Neutrophil (primary cell): Measurements from ENCODE around the gene CD300H.
"Not testable (repeated sequence)": the region's sequence is repeated elsewhere in the genome, so short reads cannot be mapped to it uniquely, and the experiment has no call there.

Experiments used
- H3K27ac ChIP-seq: fragments of 200-600 bp; sonication (generic); 2 replicates; pipeline ENCODE4 v1.5.1; 2016; ENCODE audit warnings: mild to moderate bottlenecking, moderate library complexity
- H3K27me3 ChIP-seq: fragments of 200-600 bp; sonication (generic); 2 replicates; pipeline ENCODE4 v1.6.0; 2016; ENCODE audit warnings: mild to moderate bottlenecking
- H3K36me3 ChIP-seq: fragments of 200-600 bp; sonication (generic); 2 replicates; pipeline ENCODE4 v1.5.1; 2017
- H3K4me1 ChIP-seq, 2 experiments: fragments of 200-600 bp in 1 of 2; sonication (generic) in 1 of 2; 1 replicate in 1 of 2; 2 replicates in 1 of 2; pipeline versions ENCODE4 v1.5.1 to v1.6.1; 2013 to 2016; ENCODE audit warnings: low read depth in 1 of 2, low read length in 1 of 2, mild to moderate bottlenecking in 1 of 2, moderate library complexity in 1 of 2; ENCODE audit not compliant: control insufficient read depth in 1 of 2, insufficient read depth in 1 of 2
- H3K4me3 ChIP-seq, 2 experiments: fragments of 200-600 bp in 1 of 2; sonication (generic) in 1 of 2; 1 replicate in 1 of 2; 2 replicates in 1 of 2; pipeline ENCODE4 v1.5.1; 2013 to 2016; ENCODE audit warnings: low read depth in 1 of 2, low read length in 1 of 2, mild to moderate bottlenecking in 1 of 2, moderate library complexity in 1 of 2
- H3K9me3 ChIP-seq: fragments of 200-600 bp; sonication (generic); 2 replicates; pipeline ENCODE4 v1.5.1; 2016
- CTCF ChIP-seq: fragments of 200-600 bp; sonication (generic); IDR thresholded peaks from 2 replicates; pipeline ENCODE4 v1.5.1; 2016; ENCODE audit warnings: antibody characterized with exemption

Gene CD300H

GRCh38 chr17:74584292-74585060 is 17.2 kb upstream of the CD300H start:
- Histone ChIP-seq H3K36me3 (no peaks in the 10 kb centered on the region), H3K4me1 (no peaks in the 10 kb centered on the region), H3K4me3 (no peak overlapping the region), H3K9me3 (no peaks in the 10 kb centered on the region), H3K27ac (no peak overlapping the region), H3K27me3 (peaks cover 33% of the 10 kb centered on the region)
- no peak for TF ChIP-seq CTCF

- no peak for TF ChIP-seq CTCF
- H3K9me3 ChIP-seq: no peaks in the 10 kb centered on the region
- no peaks in the 10 kb centered on the region for H3K4me1 ChIP-seq
- H3K27ac ChIP-seq: no peak overlapping the region
- H3K36me3 ChIP-seq: no peaks in the 10 kb centered on the region
- peaks cover 21% of the 10 kb centered on the region for H3K27me3 ChIP-seq
- H3K4me3 ChIP-seq: no peak overlapping the region
These were observed 15.3 kb upstream of the CD300H start for GRCh38 chr17:74582633-74583032.

GRCh38 chr17:74579900-74580299 is 12.6 kb upstream of the CD300H start:
- Histone ChIP-seq H3K27ac (no peak overlapping the region), H3K9me3 (no peaks in the 10 kb centered on the region), H3K27me3 (peaks cover 21% of the 10 kb centered on the region), H3K36me3 (no peaks in the 10 kb centered on the region), H3K4me3 (no peak overlapping the region), H3K4me1 (no peaks in the 10 kb centered on the region)
- no peak for TF ChIP-seq CTCF

GRCh38 chr17:74578979-74579378 is 11.7 kb upstream of the CD300H start:
- Histone ChIP-seq H3K4me3 (no peak overlapping the region), H3K4me1 (no peaks in the 10 kb centered on the region), H3K27ac (no peak overlapping the region), H3K36me3 (no peaks in the 10 kb centered on the region), H3K9me3 (no peaks in the 10 kb centered on the region), H3K27me3 (peaks cover 25% of the 10 kb centered on the region)
- no peak for TF ChIP-seq CTCF

GRCh38 chr17:74574489-74575142 is 7.3 kb upstream of the CD300H start:
- H3K27me3 ChIP-seq: peaks cover 61% of the 10 kb centered on the region
- no peaks in the 10 kb centered on the region for H3K36me3 ChIP-seq
- no peak overlapping the region for H3K4me3 ChIP-seq
- H3K9me3 ChIP-seq: no peaks in the 10 kb centered on the region
- peaks cover 6 to 23% of the 10 kb centered on the region in 2 experiments for H3K4me1 ChIP-seq
- no peak for TF ChIP-seq CTCF
- no peak overlapping the region for H3K27ac ChIP-seq

GRCh38 chr17:74573635-74574034 is 6.3 kb upstream of the CD300H start:
- not testable (repeated sequence) for H3K9me3 ChIP-seq, H3K4me3 ChIP-seq, H3K36me3 ChIP-seq, H3K27ac ChIP-seq
- peaks cover 16 to 33% of the 10 kb centered on the region in 2 experiments for H3K4me1 ChIP-seq
- peaks cover 71% of the 10 kb centered on the region for H3K27me3 ChIP-seq
